KMS-11 (cell line): ENCODE measurements around the gene CPA4.

ENCODE experiments used
- H2AFZ ChIP-seq: fragments of 200-600 bp; sonication (generic); 2 replicates; pipeline ENCODE4 v1.6.1; 2016; ENCODE audit warnings: antibody characterized with exemption, mixed run types, low read depth
- H3K27ac ChIP-seq: fragments of 200-600 bp; sonication (generic); 2 replicates; pipeline ENCODE4 v1.6.1; 2016; ENCODE audit warnings: mild to moderate bottlenecking, mixed run types
- H3K27me3 ChIP-seq: fragments of 200-600 bp; sonication (generic); 2 replicates; pipeline ENCODE4 v1.6.1; 2017; ENCODE audit warnings: mild to moderate bottlenecking, low read depth, mixed run types, moderate library complexity; ENCODE audit not compliant: insufficient read depth
- H3K36me3 ChIP-seq: fragments of 200-600 bp; sonication (generic); 2 replicates; pipeline ENCODE4 v1.6.1; 2017; ENCODE audit warnings: mild to moderate bottlenecking, mixed run types; ENCODE audit not compliant: insufficient read depth
- H3K4me1 ChIP-seq: fragments of 200-600 bp; sonication (generic); 2 replicates; pipeline ENCODE4 v1.6.1; 2016; ENCODE audit warnings: mild to moderate bottlenecking, low read depth, mixed run types; ENCODE audit not compliant: poor library complexity, severe bottlenecking
- H3K4me2 ChIP-seq: fragments of 200-600 bp; sonication (generic); 2 replicates; pipeline ENCODE4 v1.7.0; 2016; ENCODE audit warnings: mild to moderate bottlenecking, mixed run types
- H3K4me3 ChIP-seq: fragments of 200-600 bp; sonication (generic); IDR thresholded peaks from 2 replicates; pipeline ENCODE4 v1.6.1; 2017; ENCODE audit warnings: low read depth, low read length, mixed read lengths; ENCODE audit not compliant: insufficient read depth
- H3K79me2 ChIP-seq: fragments of 200-600 bp; sonication (generic); 2 replicates; pipeline ENCODE4 v1.6.1; 2016; ENCODE audit warnings: low read depth, mixed run types; ENCODE audit not compliant: insufficient read depth
- H3K9ac ChIP-seq: fragments of 200-600 bp; sonication (generic); 2 replicates; pipeline ENCODE4 v1.6.1; 2016; ENCODE audit warnings: mild to moderate bottlenecking, mixed run types
- H4K20me1 ChIP-seq: fragments of 200-600 bp; sonication (generic); 2 replicates; pipeline ENCODE4 v1.6.1; 2016; ENCODE audit warnings: mild to moderate bottlenecking, mixed run types; ENCODE audit not compliant: insufficient read depth
- TF ChIP-seq, protein P1 (sequence below): fragments of 200-600 bp; sonication (generic); conservative IDR thresholded peaks from 2 replicates; pipeline ENCODE4 v1.6.1; 2017; ENCODE audit warnings: low read depth, mild to moderate bottlenecking, antibody characterized with exemption, low read length, moderate library complexity, mixed read lengths

The CPA4 gene

DNA sequence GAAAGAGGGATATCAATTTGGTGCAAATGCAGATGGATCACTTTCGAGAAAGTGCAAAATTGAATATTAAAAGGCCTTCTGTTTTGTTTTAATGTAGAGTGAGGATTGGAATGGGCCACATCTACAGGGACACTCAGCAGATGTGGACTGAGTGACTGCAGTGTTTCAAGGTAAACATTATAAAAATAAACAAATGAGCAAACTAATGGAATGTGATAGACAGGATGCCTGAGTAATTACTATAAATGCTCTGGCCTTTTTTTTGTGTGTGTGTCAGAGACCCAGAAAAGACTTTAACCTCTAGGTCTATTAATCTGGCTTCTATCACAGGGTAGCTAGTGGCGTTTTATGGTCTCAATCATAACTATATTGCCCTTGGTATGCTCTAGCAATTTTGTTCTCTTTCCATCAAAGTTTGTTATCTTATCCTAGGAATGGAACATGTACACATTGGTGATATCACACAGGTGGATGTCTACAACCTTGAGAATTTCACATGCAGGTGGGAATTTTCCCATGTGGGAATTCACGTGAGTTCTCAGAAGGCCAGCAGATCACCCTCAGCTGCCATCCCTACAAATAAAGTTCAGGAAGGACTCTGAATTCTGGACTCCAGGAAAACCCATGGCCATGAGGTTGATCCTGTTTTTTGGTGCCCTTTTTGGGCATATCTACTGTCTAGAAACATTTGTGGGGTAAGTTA, 26.6 kb upstream of the CPA4 start, which contains the start of gene CPA2:
Gene CPA2 (plus strand): TSS at position 606 of the 703 bp plus-strand sequence. CDS start 19 bp downstream, at position 625.
- no peaks in the 10 kb centered on the region for H3K36me3 ChIP-seq
- H3K4me3 ChIP-seq: no peak within 1 kb of the TSS
- no peak within 1 kb of the TSS for H2AFZ ChIP-seq
- H3K4me1 ChIP-seq: no peaks in the 10 kb centered on the region
- TF ChIP-seq, protein P1, sequence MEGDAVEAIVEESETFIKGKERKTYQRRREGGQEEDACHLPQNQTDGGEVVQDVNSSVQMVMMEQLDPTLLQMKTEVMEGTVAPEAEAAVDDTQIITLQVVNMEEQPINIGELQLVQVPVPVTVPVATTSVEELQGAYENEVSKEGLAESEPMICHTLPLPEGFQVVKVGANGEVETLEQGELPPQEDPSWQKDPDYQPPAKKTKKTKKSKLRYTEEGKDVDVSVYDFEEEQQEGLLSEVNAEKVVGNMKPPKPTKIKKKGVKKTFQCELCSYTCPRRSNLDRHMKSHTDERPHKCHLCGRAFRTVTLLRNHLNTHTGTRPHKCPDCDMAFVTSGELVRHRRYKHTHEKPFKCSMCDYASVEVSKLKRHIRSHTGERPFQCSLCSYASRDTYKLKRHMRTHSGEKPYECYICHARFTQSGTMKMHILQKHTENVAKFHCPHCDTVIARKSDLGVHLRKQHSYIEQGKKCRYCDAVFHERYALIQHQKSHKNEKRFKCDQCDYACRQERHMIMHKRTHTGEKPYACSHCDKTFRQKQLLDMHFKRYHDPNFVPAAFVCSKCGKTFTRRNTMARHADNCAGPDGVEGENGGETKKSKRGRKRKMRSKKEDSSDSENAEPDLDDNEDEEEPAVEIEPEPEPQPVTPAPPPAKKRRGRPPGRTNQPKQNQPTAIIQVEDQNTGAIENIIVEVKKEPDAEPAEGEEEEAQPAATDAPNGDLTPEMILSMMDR: no peak
- H3K79me2 ChIP-seq: no peaks in the 10 kb centered on the region
- H3K27ac ChIP-seq: no peak within 1 kb of the TSS
- H3K27me3 ChIP-seq: no peaks in the 10 kb centered on the region
- no peaks in the 10 kb centered on the region for H4K20me1 ChIP-seq
- no peak within 1 kb of the TSS for H3K4me2 ChIP-seq
- H3K9ac ChIP-seq: no peak within 1 kb of the TSS

DNA sequence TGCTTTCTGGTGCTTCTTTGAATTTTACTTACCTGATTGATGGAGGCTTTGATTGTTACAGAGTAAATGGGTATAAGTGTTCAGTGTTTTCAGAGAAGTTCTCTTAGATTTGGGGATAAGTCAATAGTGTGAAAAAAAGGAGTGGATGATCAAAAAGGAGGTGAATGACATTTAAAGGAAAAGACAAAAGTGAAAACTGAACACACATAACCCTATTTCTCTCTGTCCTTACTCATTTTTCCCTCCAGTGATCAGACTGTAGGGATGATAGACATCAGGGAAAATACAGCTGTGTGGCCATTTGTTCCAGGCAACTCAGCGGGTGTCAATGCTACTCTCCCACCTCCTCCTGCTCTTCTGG, 26.0 kb upstream of the CPA4 start:
- Histone ChIP-seq H3K27ac (no peak overlapping the region), H3K27me3 (no peaks in the 10 kb centered on the region), H4K20me1 (no peaks in the 10 kb centered on the region), H3K4me2 (no peak overlapping the region), H3K4me1 (no peaks in the 10 kb centered on the region), H3K9ac (no peak overlapping the region), H3K36me3 (no peaks in the 10 kb centered on the region), H3K4me3 (no peak overlapping the region), H3K79me2 (no peaks in the 10 kb centered on the region), H2AFZ (no peak overlapping the region)
- TF ChIP-seq, protein P1: no peak

DNA sequence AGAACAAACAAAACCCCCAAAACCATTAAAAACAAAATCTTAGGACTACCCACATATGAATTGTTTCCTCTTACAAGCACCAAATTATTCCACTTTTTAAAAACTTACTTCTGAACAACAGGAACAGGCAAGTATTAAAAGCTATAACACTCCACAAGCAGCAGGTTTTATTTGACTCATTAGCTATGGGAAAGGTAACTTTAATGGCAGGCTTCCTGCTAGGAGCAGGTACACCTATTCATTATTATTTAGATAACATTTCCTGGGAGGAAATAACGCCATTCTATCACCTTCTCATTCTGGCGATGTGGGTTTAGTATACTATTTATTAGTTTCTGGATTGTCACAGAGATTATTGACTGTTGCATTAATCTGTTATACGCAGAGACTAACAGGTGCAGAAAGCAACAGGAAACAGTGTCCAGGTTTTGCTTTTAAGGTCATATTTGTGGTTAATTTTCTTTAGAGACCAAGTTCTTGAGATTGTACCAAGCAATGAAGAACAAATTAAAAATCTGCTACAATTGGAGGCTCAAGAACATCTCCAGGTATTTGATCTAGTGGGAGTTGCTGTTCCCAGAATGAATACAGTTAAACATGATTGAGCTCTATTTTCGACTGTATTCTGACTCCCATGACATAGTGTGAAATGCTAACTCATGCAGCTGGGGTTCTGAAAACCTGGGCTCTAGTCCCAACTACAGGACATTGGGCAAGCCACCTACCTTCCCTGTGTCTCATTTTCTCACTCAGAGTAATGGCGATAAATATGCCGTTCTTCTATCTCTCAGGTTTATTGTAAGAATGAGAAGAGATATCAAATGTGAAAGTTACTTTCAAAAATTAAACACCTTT, 24.3 kb upstream of the CPA4 start:
- TF ChIP-seq, protein P1: no peak
- H2AFZ ChIP-seq: no peak overlapping the region
- H3K27ac ChIP-seq: no peak overlapping the region
- H3K9ac ChIP-seq: no peak overlapping the region
- no peak overlapping the region for H3K4me3 ChIP-seq
- H3K4me2 ChIP-seq: no peak overlapping the region
- no peaks in the 10 kb centered on the region for H4K20me1 ChIP-seq
- H3K79me2 ChIP-seq: no peaks in the 10 kb centered on the region
- H3K36me3 ChIP-seq: no peaks in the 10 kb centered on the region
- no peaks in the 10 kb centered on the region for H3K27me3 ChIP-seq
- no peaks in the 10 kb centered on the region for H3K4me1 ChIP-seq

DNA sequence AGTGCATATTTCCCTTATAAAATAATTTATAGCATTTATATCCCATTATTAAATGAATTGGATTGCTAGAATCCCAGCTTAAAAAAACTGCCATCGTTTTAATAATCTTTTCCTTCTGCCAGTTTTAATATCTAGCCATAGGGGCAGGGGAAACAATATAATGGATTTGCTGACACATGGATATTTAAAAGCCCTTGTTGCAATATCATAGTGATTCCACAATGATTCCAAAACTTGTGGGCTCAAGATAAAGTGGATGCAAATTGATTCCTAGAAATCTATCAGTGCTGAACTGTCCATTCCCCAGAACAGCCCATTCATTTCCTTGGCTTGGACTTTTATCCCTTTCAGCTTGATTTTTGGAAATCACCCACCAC, 23.7 kb upstream of the CPA4 start:
- no peaks in the 10 kb centered on the region for H3K4me1 ChIP-seq
- no peak overlapping the region for H3K4me2 ChIP-seq
- no peaks in the 10 kb centered on the region for H3K27me3 ChIP-seq
- H3K79me2 ChIP-seq: no peaks in the 10 kb centered on the region
- H2AFZ ChIP-seq: no peak overlapping the region
- no peaks in the 10 kb centered on the region for H3K36me3 ChIP-seq
- H3K4me3 ChIP-seq: no peak overlapping the region
- no peaks in the 10 kb centered on the region for H4K20me1 ChIP-seq
- no peak overlapping the region for H3K9ac ChIP-seq
- TF ChIP-seq, protein P1: no peak
- H3K27ac ChIP-seq: no peak overlapping the region
